MCF 10A (cell line): Measurements from ENCODE around the gene ZNF664. TPM values are rescaled to one million over a fixed set of nuclear protein-coding genes. Genes with fewer than 3 reads are reported as not detected.

ENCODE experiments used
- BruUV-seq: library from RNA; stranded (reverse); fragments of 400-500 nt; replicated peaks from 2 replicates; lab custom pipeline; 2021; lab: Mats Ljungman, UMichigan
- CTCF ChIA-PET: fragments of 300-600 bp; sonication (Branson Sonifier 250); formaldehyde crosslinking; extraction: SDS; loops from one replicate; lab custom pipeline; 2021; ENCODE audit warnings: antibody characterized with exemption, inconsistent platforms; lab: Yijun Ruan, JAX
- POLR2A ChIA-PET: fragments of 300-600, 350-650 bp; sonication (Branson Sonifier 250); formaldehyde crosslinking; extraction: SDS; loops from one replicate; lab custom pipeline; 2020; ENCODE audit warnings: antibody characterized with exemption, inconsistent platforms; lab: Yijun Ruan, JAX
- DNase-seq: peaks from one replicate; pipeline ENCODE4 v3.0.0-alpha.2; 2018; ENCODE audit not compliant: unreplicated experiment
- H3K27ac Mint-ChIP-seq: one replicate; pipeline ENCODE4 v1.8.0; 2022; ENCODE audit warnings: mild to moderate bottlenecking, low read depth, mixed read lengths; ENCODE audit not compliant: unreplicated experiment
- H3K27me3 Mint-ChIP-seq: one replicate; pipeline ENCODE4 v1.8.0; 2022; ENCODE audit warnings: mixed read lengths; ENCODE audit not compliant: insufficient read depth, unreplicated experiment
- H3K36me3 Mint-ChIP-seq: one replicate; pipeline ENCODE4 v1.8.0; 2022; ENCODE audit warnings: mild to moderate bottlenecking, moderate library complexity, mixed read lengths; ENCODE audit not compliant: insufficient read depth, unreplicated experiment
- H3K4me1 Mint-ChIP-seq: one replicate; pipeline ENCODE4 v1.8.0; 2022; ENCODE audit warnings: mixed read lengths; ENCODE audit not compliant: insufficient read depth, unreplicated experiment
- H3K4me3 Mint-ChIP-seq: one replicate; pipeline ENCODE4 v1.8.0; 2022; ENCODE audit warnings: mild to moderate bottlenecking, moderate library complexity, mixed read lengths; ENCODE audit not compliant: unreplicated experiment
- H3K9me3 Mint-ChIP-seq: one replicate; pipeline ENCODE4 v1.8.0; 2022; ENCODE audit warnings: mixed read lengths; ENCODE audit not compliant: unreplicated experiment
- intact Hi-C: fragments of 100-400 bp; cut with micrococcal nuclease; formaldehyde crosslinking; loops from 2 replicates; pipeline ENCODE4 v1.14.1; 2022
- total RNA-seq: library from RNA; stranded (reverse); gene quantifications from 2 replicates; pipeline ENCODE4 v1.2.3, GENCODE V29; 2022
- TF ChIP-seq, protein P1 (sequence below): fragments of 200-600 bp; IDR thresholded peaks from one replicate; pipeline ENCODE4 v1.8.0; 2022; ENCODE audit warnings: antibody characterized with exemption, mild to moderate bottlenecking; ENCODE audit not compliant: unreplicated experiment

Gene ZNF664
- total RNA-seq, 1 experiment from 2014 or later = 123 TPM

DNA sequence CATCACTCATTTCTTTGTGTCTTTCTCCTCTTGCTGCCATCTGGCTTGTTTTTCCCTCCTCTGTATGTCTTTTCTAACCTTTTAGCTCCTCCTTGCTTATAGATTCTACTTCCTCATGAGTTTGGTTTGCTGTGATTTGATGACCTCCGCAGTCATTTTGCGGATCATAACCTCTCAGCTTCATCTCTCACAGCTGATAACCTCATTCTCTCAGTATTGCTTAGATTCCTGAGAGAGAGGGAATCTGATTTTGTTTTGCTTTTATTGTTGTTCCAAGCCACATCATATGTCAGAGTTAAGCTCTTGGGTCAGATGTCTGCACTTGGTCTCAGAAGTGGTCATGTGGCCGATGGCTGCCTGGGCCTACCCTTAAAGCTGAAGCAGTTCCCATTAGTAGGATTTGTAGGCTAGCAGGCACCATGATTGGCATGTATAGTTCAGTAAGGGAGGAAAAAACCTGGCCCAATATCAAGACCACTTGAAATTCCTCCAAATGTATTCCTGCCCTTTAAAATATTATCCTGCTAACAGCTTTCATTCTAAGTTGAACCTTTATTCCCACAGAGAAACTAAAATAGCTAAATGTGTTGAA lies 13.5 kb downstream of the ZNF664 start:
- no peak overlapping the region for H3K4me3 Mint-ChIP-seq
- no TSS peak for BruUV-seq
- H3K4me1 Mint-ChIP-seq = peaks cover 30% of the 10 kb centered on the region
- ChIA-PET CTCF (interaction anchor here (0.5 to 2.4 kb wide), 12 partner anchors 10 to 251 kb away, joined by 3 to 8 read pairs (median 4); no protein-coding TSS in a partner anchor), POLR2A (no interaction called here)
- intact Hi-C loops = no loop called here
- peak overlapping the region; percentile 10 for H3K27ac Mint-ChIP-seq
- TF ChIP-seq, protein P1, sequence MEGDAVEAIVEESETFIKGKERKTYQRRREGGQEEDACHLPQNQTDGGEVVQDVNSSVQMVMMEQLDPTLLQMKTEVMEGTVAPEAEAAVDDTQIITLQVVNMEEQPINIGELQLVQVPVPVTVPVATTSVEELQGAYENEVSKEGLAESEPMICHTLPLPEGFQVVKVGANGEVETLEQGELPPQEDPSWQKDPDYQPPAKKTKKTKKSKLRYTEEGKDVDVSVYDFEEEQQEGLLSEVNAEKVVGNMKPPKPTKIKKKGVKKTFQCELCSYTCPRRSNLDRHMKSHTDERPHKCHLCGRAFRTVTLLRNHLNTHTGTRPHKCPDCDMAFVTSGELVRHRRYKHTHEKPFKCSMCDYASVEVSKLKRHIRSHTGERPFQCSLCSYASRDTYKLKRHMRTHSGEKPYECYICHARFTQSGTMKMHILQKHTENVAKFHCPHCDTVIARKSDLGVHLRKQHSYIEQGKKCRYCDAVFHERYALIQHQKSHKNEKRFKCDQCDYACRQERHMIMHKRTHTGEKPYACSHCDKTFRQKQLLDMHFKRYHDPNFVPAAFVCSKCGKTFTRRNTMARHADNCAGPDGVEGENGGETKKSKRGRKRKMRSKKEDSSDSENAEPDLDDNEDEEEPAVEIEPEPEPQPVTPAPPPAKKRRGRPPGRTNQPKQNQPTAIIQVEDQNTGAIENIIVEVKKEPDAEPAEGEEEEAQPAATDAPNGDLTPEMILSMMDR = no peak
- peaks cover 58% of the 10 kb centered on the region for H3K36me3 Mint-ChIP-seq
- no peaks in the 10 kb centered on the region for H3K27me3 Mint-ChIP-seq
- H3K9me3 Mint-ChIP-seq = no peaks in the 10 kb centered on the region
- DNase-seq = no peak

DNA sequence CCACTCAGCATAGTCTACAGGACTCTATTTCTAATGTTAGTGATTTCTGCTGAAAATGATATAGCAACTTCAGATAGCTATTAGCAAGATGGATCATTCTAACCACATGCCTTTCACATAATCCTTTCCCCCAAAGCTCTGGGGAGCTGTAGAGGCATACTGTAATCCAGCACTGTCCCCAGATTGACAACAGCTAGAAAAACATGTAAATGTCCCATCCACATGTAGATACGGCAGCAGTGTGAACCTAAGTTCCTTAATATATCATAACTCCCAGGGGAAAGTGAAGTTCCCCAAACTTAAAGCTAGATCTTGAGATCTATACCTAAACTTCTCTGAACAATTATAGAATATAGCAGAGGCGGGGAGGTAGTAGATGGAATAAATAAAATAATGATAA lies 14.0 kb downstream of the ZNF664 start:
- CTCF ChIA-PET = interaction anchor here (0.6 to 2.4 kb wide), 10 partner anchors 9 to 252 kb away, joined by 3 to 8 read pairs (median 5); no protein-coding TSS in a partner anchor
- intact Hi-C loops = no loop called here
- TF ChIP-seq, protein P1 = no peak
- Mint-ChIP-seq H3K9me3 (no peaks in the 10 kb centered on the region), H3K27me3 (no peaks in the 10 kb centered on the region), H3K36me3 (peaks cover 59% of the 10 kb centered on the region), H3K27ac (peak overlapping the region; percentile 10), H3K4me3 (no peak overlapping the region), H3K4me1 (peaks cover 36% of the 10 kb centered on the region)
- POLR2A ChIA-PET = no interaction called here
- DNase-seq = no peak
- BruUV-seq = no TSS peak

DNA sequence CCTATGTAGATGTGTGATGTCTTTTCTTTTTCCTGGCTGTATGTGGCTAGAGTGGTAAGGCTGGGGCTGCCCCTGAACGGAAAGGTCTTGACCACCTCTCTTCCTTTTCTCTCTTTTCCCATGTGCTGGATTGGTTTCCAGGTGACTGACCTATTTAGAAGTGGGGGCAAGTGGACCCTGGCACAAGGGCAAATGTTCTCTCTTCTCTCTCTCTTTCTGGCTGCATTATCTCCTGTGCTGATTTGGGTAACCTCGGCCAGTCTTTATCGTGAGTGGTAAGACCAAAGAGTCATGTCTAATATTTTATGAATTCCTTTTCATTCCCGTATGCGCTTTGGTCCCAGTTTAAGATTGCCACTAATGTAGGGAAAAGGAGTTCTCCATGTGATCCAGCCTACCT lies 16.2 kb downstream of the ZNF664 start:
- no peak for DNase-seq
- CTCF ChIA-PET = interaction anchor here (0.6 kb wide), 2 partner anchors 187 to 380 kb away, joined by 3 to 4 read pairs; no protein-coding TSS in a partner anchor
- TF ChIP-seq, protein P1 = no peak
- Mint-ChIP-seq H3K9me3 (no peaks in the 10 kb centered on the region), H3K27me3 (no peaks in the 10 kb centered on the region), H3K4me3 (no peak overlapping the region), H3K27ac (no peak overlapping the region), H3K4me1 (peaks cover 38% of the 10 kb centered on the region), H3K36me3 (peaks cover 57% of the 10 kb centered on the region)
- POLR2A ChIA-PET = interaction anchor here (0.5 kb wide), 1 partner anchor 185 kb away, joined by 3 read pairs; no protein-coding TSS in a partner anchor
- intact Hi-C loops = no loop called here
- no TSS peak for BruUV-seq

DNA sequence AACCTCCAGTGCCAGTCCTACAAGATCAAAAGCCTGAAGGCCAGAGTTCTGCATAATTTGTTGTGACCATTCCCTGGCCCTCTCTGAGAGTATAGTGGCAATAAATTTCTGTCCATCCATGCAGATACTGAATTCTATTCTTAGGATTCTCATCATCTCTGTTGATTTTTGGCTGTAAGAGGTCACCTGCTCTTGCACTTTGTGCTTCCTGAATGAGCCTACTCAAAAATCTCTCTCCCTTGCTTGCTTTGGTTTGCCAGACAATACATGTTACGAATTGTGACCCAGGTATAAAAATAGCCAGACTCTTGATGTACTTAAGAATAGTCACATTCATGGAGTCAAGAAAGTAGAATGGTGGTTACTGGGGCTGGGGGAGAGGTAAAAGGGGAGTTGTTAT lies 16.7 kb downstream of the ZNF664 start:
- CTCF ChIA-PET = interaction anchor here (1.8 kb wide), 1 partner anchor 188 kb away, joined by 6 read pairs; no protein-coding TSS in a partner anchor
- no peak overlapping the region for H3K27ac Mint-ChIP-seq
- DNase-seq = no peak
- no peak overlapping the region for H3K4me3 Mint-ChIP-seq
- no peaks in the 10 kb centered on the region for H3K27me3 Mint-ChIP-seq
- BruUV-seq = no TSS peak
- peaks cover 40% of the 10 kb centered on the region for H3K4me1 Mint-ChIP-seq
- intact Hi-C loops = no loop called here
- POLR2A ChIA-PET = interaction anchor here (0.5 kb wide), 1 partner anchor 186 kb away, joined by 3 read pairs; no protein-coding TSS in a partner anchor
- peaks cover 58% of the 10 kb centered on the region for H3K36me3 Mint-ChIP-seq
- TF ChIP-seq, protein P1 = no peak
- H3K9me3 Mint-ChIP-seq = no peaks in the 10 kb centered on the region
